GM12892 (cell line): ENCODE measurements around the gene MAP2K5.

Source experiments
- POLR2A ChIP-seq: IDR thresholded peaks from 2 replicates; pipeline ENCODE4 v1.6.1; 2011; ENCODE audit warnings: low read depth, low read length, control low read depth
- POLR2AphosphoS5 ChIP-seq: IDR thresholded peaks from 2 replicates; pipeline ENCODE4 v1.6.1; 2011; ENCODE audit warnings: low read depth, low read length, control low read depth
- TAF1 ChIP-seq: IDR thresholded peaks from 2 replicates; pipeline ENCODE4 v1.6.1; 2011; ENCODE audit warnings: low read depth, mild to moderate bottlenecking, control low read depth, low read length, borderline replicate concordance

GRCh38 chr15:67550522-67550921, 8.0 kb downstream of the MAP2K5 start:
- TF ChIP-seq POLR2A: no peak
- TF ChIP-seq POLR2AphosphoS5: no peak
- TF ChIP-seq TAF1: no peak
